ENCODE measurements around the gene FCHSD2.

FCHSD2 gene

GRCh38 chr11:73189723-73190556 lies 47.8 kb upstream of the FCHSD2 start:
- Histone ChIP-seq H3F3A (ENCODE audit: insufficient read depth, low read length) (no peaks in the 10 kb centered on the region), H3K4me2 (ENCODE audit: low read length) (no peak overlapping the region), H2AFZ (ENCODE audit: low read length) (no peak overlapping the region), H3K36me3 (ENCODE audit: insufficient read depth, low read length) (no peaks in the 10 kb centered on the region), H3K9me2 (ENCODE audit: low read depth, low read length) (no peaks in the 10 kb centered on the region), H3K79me2 (ENCODE audit: insufficient read depth, low read length) (no peaks in the 10 kb centered on the region), H3K4me1 (ENCODE audit: insufficient read depth, low read length, severe bottlenecking) (peaks cover 15% of the 10 kb centered on the region), H3K4me3 (ENCODE audit: low read depth, low read length, poor library complexity, severe bottlenecking) (no peak overlapping the region), H3K27me3 (ENCODE audit: insufficient read depth, low read length) (no peaks in the 10 kb centered on the region), H4K20me1 (ENCODE audit: insufficient read depth, low read length) (no peaks in the 10 kb centered on the region), H3K9me3 (ENCODE audit: low read length) (no peaks in the 10 kb centered on the region), H3K27ac (ENCODE audit: low read depth, low read length, poor library complexity, severe bottlenecking) (no peak overlapping the region), H3K9ac (ENCODE audit: low read length) (no peak overlapping the region)
- no peak for TF ChIP-seq CTCF (IDR thresholded peaks at IDR 0.05; ENCODE audit: low read length)
- TF ChIP-seq EZH2 (IDR thresholded peaks at IDR 0.05; ENCODE audit: borderline replicate concordance, low read length), result no peak

DNA sequence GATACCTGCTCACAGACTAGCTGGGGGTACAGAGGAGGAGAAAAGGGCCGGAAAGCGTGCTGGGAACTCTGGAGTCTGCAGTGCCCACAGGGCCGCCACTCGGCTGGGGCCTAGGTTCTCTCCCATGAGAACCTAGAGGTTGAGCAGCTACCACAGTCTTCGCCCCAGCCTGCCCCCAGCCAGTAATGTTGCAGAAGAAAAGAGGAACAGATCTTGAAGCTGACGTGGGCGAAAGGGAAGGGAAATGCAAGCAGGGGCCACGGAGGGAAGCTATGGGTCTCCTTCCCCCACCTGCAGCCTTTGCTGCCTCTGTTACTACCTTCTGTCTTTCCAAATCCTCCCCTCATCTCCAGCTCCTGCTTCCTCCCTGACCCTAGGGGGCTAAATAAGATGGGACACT lies 47.2 kb upstream of the FCHSD2 start:
- H3K4me3 ChIP-seq (ENCODE audit: low read depth, low read length, poor library complexity, severe bottlenecking), result no peak overlapping the region
- H3K4me2 ChIP-seq (ENCODE audit: low read length), result no peak overlapping the region
- H3K9me3 ChIP-seq (ENCODE audit: low read length), result no peaks in the 10 kb centered on the region
- H3K27me3 ChIP-seq (ENCODE audit: insufficient read depth, low read length), result no peaks in the 10 kb centered on the region
- no peak overlapping the region for H2AFZ ChIP-seq (ENCODE audit: low read length)
- H4K20me1 ChIP-seq (ENCODE audit: insufficient read depth, low read length), result no peaks in the 10 kb centered on the region
- peaks cover 17% of the 10 kb centered on the region for H3K4me1 ChIP-seq (ENCODE audit: insufficient read depth, low read length, severe bottlenecking)
- no peak overlapping the region for H3K27ac ChIP-seq (ENCODE audit: low read depth, low read length, poor library complexity, severe bottlenecking)
- no peaks in the 10 kb centered on the region for H3K36me3 ChIP-seq (ENCODE audit: insufficient read depth, low read length)
- no peaks in the 10 kb centered on the region for H3K9me2 ChIP-seq (ENCODE audit: low read depth, low read length)
- H3K79me2 ChIP-seq (ENCODE audit: insufficient read depth, low read length), result no peaks in the 10 kb centered on the region
- H3K9ac ChIP-seq (ENCODE audit: low read length), result no peak overlapping the region
- no peaks in the 10 kb centered on the region for H3F3A ChIP-seq (ENCODE audit: insufficient read depth, low read length)
- no peak for TF ChIP-seq EZH2 (IDR thresholded peaks at IDR 0.05; ENCODE audit: borderline replicate concordance, low read length)
- no peak for TF ChIP-seq CTCF (IDR thresholded peaks at IDR 0.05; ENCODE audit: low read length)

GRCh38 chr11:73188301-73188700 lies 46.2 kb upstream of the FCHSD2 start:
- Histone ChIP-seq H4K20me1 (ENCODE audit: insufficient read depth, low read length) (no peaks in the 10 kb centered on the region), H3K9me2 (ENCODE audit: low read depth, low read length) (no peaks in the 10 kb centered on the region), H3K27ac (ENCODE audit: low read depth, low read length, poor library complexity, severe bottlenecking) (no peak overlapping the region), H2AFZ (ENCODE audit: low read length) (no peak overlapping the region), H3K27me3 (ENCODE audit: insufficient read depth, low read length) (no peaks in the 10 kb centered on the region), H3K4me2 (ENCODE audit: low read length) (no peak overlapping the region), H3F3A (ENCODE audit: insufficient read depth, low read length) (no peaks in the 10 kb centered on the region), H3K4me1 (ENCODE audit: insufficient read depth, low read length, severe bottlenecking) (peaks cover 17% of the 10 kb centered on the region), H3K4me3 (ENCODE audit: low read depth, low read length, poor library complexity, severe bottlenecking) (no peak overlapping the region), H3K9me3 (ENCODE audit: low read length) (no peaks in the 10 kb centered on the region), H3K9ac (ENCODE audit: low read length) (no peak overlapping the region), H3K79me2 (ENCODE audit: insufficient read depth, low read length) (no peaks in the 10 kb centered on the region), H3K36me3 (ENCODE audit: insufficient read depth, low read length) (no peaks in the 10 kb centered on the region)
- TF ChIP-seq EZH2 (IDR thresholded peaks at IDR 0.05; ENCODE audit: borderline replicate concordance, low read length) (no peak), CTCF (IDR thresholded peaks at IDR 0.05; ENCODE audit: low read length) (no peak)

Data from OCI-LY1 (cell line).